HepG2 (cell line): ENCODE data around the gene PPM1F. TPM values are rescaled to one million over a fixed set of nuclear protein-coding genes. Genes with fewer than 3 reads are reported as not detected.
A peak's percentile ranks its signal among the peaks of the same experiment; 100 is the strongest.

Experiments
- AKNA ChIP-seq: sonication (generic); formaldehyde crosslinking; IDR thresholded peaks from 2 replicates; pipeline ENCODE4 v1.4.0; 2020; ENCODE audit warnings: missing genetic modification reagents, borderline replicate concordance
- ARNTL ChIP-seq: sonication (generic); formaldehyde crosslinking; IDR thresholded peaks from 2 replicates; pipeline ENCODE4 v1.4.0; 2020; ENCODE audit warnings: mild to moderate bottlenecking, missing genetic modification reagents
- BHLHE40 ChIP-seq: IDR thresholded peaks from 2 replicates; pipeline ENCODE4 v1.6.1; 2011; ENCODE audit warnings: low read length, improper control_type of control experiment
- ELF4 ChIP-seq: sonication (generic); formaldehyde crosslinking; IDR thresholded peaks from 2 replicates; pipeline ENCODE4 v1.5.0; 2020; ENCODE audit warnings: missing genetic modification reagents, mild to moderate bottlenecking, moderate library complexity, borderline replicate concordance
- GABPB1 ChIP-seq: IDR thresholded peaks from 2 replicates; pipeline ENCODE4 v1.6.1; 2016; ENCODE audit warnings: mild to moderate bottlenecking, missing genetic modification reagents, moderate library complexity, missing compliant biosample characterization
- HNF4G ChIP-seq, 2 experiments: sonication (generic) in 1 of 2; formaldehyde crosslinking in 1 of 2; IDR thresholded peaks; 2 replicates each; pipeline versions ENCODE4 v1.4.0 to v1.6.1; 2011 to 2020; ENCODE audit warnings: borderline replicate concordance in 2 of 2, low read depth in 2 of 2, mild to moderate bottlenecking in 2 of 2, low read length in 1 of 2, missing genetic modification reagents in 1 of 2, moderate library complexity in 1 of 2
- KDM5B ChIP-seq: sonication (generic); formaldehyde crosslinking; IDR thresholded peaks from 2 replicates; pipeline ENCODE4 v1.4.0; 2020; ENCODE audit warnings: missing genetic modification reagents, mild to moderate bottlenecking, borderline replicate concordance
- MNT ChIP-seq: fragments of 450-650 bp; IDR thresholded peaks from 2 replicates; pipeline ENCODE4 v1.6.1; 2016
- MTERF4 ChIP-seq: sonication (generic); formaldehyde crosslinking; IDR thresholded peaks from 2 replicates; pipeline ENCODE4 v1.8.0; 2023; ENCODE audit warnings: mild to moderate bottlenecking, missing genetic modification reagents
- POLR2G ChIP-seq: fragments of 200-400 bp; formaldehyde crosslinking; IDR thresholded peaks from 2 replicates; pipeline ENCODE4 v1.6.1; 2018; ENCODE audit warnings: mild to moderate bottlenecking, low read depth, low read length, moderate library complexity
- ZSCAN5A ChIP-seq: sonication (generic); formaldehyde crosslinking; IDR thresholded peaks from 2 replicates; pipeline ENCODE4 v1.8.0; 2022; ENCODE audit warnings: mild to moderate bottlenecking, missing genetic modification reagents, borderline replicate concordance
- polyA plus RNA-seq, 8 experiments: library from polyadenylated mRNA; depleted of rRNA in 3 of 8; stranded (reverse) in 7 of 8; unstranded in 1 of 8; fragments of >200 nt; fragmentation: Illumina TruSeq in 4 of 8; extraction: Trizol in 4 of 8; gene quantifications; 2 replicates each; pipeline versions ENCODE4 v1.2.1 to v1.2.3, GENCODE V29; 2011 to 2016; ENCODE audit warnings: low read depth in 4 of 8, missing spikeins in 1 of 8, mixed read lengths in 1 of 8; ENCODE audit not compliant: insufficient read depth in 1 of 8
- total RNA-seq, 5 experiments: library from RNA; depleted of rRNA; stranded (reverse); fragments of >200 nt; fragmentation: Illumina TruSeq; extraction: Trizol; gene quantifications; 2 replicates each; pipeline ENCODE4 v1.2.3, GENCODE V29; 2016; ENCODE audit warnings: low read depth in 1 of 5
- TF ChIP-seq, protein P1 (sequence below): IDR thresholded peaks from 2 replicates; pipeline ENCODE4 v1.6.1; 2012; ENCODE audit warnings: low read length, improper control_type of control experiment
- TF ChIP-seq, protein P2 (sequence below): sonication (generic); formaldehyde crosslinking; IDR thresholded peaks from 2 replicates; pipeline ENCODE4 v1.9.0; 2021; ENCODE audit warnings: missing genetic modification reagents, mild to moderate bottlenecking, borderline replicate concordance

Gene PPM1F
- total and polyA plus RNA-seq, 2 of the 13 experiments (the other 11 are each of a cell fraction or from before 2014, with no cell fraction given): 11.0 to 19.6 TPM

DNA sequence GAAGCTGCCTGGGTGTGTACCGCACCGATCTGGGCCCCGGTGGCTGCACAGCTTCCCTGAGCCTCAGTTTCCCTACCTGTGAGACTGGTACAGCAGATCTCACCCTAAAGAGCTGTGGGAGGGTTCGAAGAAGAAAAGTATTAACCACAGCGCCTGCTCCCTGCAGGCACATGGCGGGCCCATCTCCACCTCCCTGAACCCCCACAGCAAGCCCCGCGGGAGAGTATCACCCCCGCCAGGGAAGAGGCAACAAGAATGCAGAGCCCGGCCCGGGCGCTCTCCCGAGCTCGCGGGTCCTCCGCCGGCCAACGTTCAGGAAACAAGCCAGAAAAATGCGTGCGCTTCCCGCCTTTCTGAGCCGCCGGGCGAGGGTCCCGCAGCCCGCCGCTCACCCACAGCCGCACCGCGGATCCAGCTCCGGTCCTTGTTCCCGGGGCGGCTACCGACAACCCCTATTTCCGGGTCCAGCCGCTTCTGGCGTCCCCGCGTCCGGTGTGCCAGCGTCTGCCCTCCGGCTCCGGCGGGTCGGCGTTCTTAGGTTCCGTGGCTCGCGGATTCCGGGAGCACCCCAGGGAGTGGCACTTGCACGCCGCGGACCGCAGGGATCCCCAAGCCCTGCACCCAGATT lies 29.8 kb upstream of the PPM1F start, which contains the start of gene TOP3B (continued):
- TF ChIP-seq AKNA (CRISPR knock-in tag) (no peak), ELF4 (CRISPR knock-in tag) (no peak; the same call in 1 of the 2 replicates), GABPB1 (peak; percentile 100), KDM5B (CRISPR knock-in tag) (peak; percentile 75), HNF4G (IDR thresholded peaks at IDR 0.05; ENCODE audit: borderline replicate concordance, low read depth, low read length) (peak; percentile 33; the same call in 1 of the 2 replicates), HNF4G (CRISPR knock-in tag; IDR thresholded peaks at IDR 0.05; ENCODE audit: borderline replicate concordance, low read depth) (peak; percentile 73; the same call in 1 of the 2 replicates), ARNTL (CRISPR knock-in tag) (peak; percentile 66), BHLHE40 (0 out of 2 replicates have a peak, but pooled peaks have one; percentile 14), MTERF4 (CRISPR knock-in tag) (peak; percentile 73; the same call in 1 of the 2 replicates), ZSCAN5A (CRISPR knock-in tag) (peak; percentile 77; the same call in 1 of the 2 replicates), MNT (no peak), POLR2G (peak; percentile 95)
- TF ChIP-seq, protein P1, sequence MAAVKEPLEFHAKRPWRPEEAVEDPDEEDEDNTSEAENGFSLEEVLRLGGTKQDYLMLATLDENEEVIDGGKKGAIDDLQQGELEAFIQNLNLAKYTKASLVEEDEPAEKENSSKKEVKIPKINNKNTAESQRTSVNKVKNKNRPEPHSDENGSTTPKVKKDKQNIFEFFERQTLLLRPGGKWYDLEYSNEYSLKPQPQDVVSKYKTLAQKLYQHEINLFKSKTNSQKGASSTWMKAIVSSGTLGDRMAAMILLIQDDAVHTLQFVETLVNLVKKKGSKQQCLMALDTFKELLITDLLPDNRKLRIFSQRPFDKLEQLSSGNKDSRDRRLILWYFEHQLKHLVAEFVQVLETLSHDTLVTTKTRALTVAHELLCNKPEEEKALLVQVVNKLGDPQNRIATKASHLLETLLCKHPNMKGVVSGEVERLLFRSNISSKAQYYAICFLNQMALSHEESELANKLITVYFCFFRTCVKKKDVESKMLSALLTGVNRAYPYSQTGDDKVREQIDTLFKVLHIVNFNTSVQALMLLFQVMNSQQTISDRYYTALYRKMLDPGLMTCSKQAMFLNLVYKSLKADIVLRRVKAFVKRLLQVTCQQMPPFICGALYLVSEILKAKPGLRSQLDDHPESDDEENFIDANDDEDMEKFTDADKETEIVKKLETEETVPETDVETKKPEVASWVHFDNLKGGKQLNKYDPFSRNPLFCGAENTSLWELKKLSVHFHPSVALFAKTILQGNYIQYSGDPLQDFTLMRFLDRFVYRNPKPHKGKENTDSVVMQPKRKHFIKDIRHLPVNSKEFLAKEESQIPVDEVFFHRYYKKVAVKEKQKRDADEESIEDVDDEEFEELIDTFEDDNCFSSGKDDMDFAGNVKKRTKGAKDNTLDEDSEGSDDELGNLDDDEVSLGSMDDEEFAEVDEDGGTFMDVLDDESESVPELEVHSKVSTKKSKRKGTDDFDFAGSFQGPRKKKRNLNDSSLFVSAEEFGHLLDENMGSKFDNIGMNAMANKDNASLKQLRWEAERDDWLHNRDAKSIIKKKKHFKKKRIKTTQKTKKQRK: no peak
- TF ChIP-seq, protein P2, sequence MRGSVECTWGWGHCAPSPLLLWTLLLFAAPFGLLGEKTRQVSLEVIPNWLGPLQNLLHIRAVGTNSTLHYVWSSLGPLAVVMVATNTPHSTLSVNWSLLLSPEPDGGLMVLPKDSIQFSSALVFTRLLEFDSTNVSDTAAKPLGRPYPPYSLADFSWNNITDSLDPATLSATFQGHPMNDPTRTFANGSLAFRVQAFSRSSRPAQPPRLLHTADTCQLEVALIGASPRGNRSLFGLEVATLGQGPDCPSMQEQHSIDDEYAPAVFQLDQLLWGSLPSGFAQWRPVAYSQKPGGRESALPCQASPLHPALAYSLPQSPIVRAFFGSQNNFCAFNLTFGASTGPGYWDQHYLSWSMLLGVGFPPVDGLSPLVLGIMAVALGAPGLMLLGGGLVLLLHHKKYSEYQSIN (CRISPR knock-in tag): 0 out of 2 replicates have a peak, but pooled peaks have one; percentile 29
